Left kidney (tissue), 8 donors: Measurements from ENCODE around the gene CROCC. TPM values are rescaled to one million over a fixed set of nuclear protein-coding genes. Genes with fewer than 3 reads are reported as not detected.
"Not testable (repeated sequence)": the region's sequence is repeated elsewhere in the genome, so short reads cannot be mapped to it uniquely, and the experiment has no call there.

Source experiments
- DNase-seq: peaks from one replicate; pipeline ENCODE4 v3.0.0-alpha.2; 2013
- long read RNA-seq, 8 donors: transcript quantifications; one replicate each; lab custom pipeline, GENCODE V29; 2026
- polyA plus RNA-seq: library from polyadenylated mRNA; unstranded; fragments of 120-200 nt; gene quantifications from one replicate; pipeline ENCODE4 v1.2.1, GENCODE V29; 2013; ENCODE audit not compliant: insufficient read length

Gene CROCC, protein sequence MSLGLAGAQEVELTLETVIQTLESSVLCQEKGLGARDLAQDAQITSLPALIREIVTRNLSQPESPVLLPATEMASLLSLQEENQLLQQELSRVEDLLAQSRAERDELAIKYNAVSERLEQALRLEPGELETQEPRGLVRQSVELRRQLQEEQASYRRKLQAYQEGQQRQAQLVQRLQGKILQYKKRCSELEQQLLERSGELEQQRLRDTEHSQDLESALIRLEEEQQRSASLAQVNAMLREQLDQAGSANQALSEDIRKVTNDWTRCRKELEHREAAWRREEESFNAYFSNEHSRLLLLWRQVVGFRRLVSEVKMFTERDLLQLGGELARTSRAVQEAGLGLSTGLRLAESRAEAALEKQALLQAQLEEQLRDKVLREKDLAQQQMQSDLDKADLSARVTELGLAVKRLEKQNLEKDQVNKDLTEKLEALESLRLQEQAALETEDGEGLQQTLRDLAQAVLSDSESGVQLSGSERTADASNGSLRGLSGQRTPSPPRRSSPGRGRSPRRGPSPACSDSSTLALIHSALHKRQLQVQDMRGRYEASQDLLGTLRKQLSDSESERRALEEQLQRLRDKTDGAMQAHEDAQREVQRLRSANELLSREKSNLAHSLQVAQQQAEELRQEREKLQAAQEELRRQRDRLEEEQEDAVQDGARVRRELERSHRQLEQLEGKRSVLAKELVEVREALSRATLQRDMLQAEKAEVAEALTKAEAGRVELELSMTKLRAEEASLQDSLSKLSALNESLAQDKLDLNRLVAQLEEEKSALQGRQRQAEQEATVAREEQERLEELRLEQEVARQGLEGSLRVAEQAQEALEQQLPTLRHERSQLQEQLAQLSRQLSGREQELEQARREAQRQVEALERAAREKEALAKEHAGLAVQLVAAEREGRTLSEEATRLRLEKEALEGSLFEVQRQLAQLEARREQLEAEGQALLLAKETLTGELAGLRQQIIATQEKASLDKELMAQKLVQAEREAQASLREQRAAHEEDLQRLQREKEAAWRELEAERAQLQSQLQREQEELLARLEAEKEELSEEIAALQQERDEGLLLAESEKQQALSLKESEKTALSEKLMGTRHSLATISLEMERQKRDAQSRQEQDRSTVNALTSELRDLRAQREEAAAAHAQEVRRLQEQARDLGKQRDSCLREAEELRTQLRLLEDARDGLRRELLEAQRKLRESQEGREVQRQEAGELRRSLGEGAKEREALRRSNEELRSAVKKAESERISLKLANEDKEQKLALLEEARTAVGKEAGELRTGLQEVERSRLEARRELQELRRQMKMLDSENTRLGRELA (N-terminal part only)
- polyA plus RNA-seq: 46.7 TPM
- long read RNA-seq, donor 1, partial matches to known transcripts: 203 of 237 reads
- long read RNA-seq, donor 1, other reads (novel, unspliced or antisense): 34 of 237 reads
- long read RNA-seq, donor 2, partial matches to known transcripts: 0 of 99 reads
- long read RNA-seq, donor 2, other reads (novel, unspliced or antisense): 99 of 99 reads
- long read RNA-seq, donor 3, partial matches to known transcripts: 113 of 121 reads
- long read RNA-seq, donor 3, other reads (novel, unspliced or antisense): 8 of 121 reads
- long read RNA-seq, donor 4, partial matches to known transcripts: 33 of 40 reads
- long read RNA-seq, donor 4, other reads (novel, unspliced or antisense): 7 of 40 reads
- long read RNA-seq, donor 5, partial matches to known transcripts: 434 of 995 reads
- long read RNA-seq, donor 5, other reads (novel, unspliced or antisense): 561 of 995 reads
- long read RNA-seq, donor 6, partial matches to known transcripts: 5 of 5 reads
- long read RNA-seq, donor 6, other reads (novel, unspliced or antisense): 0 of 5 reads
- long read RNA-seq, donor 7, partial matches to known transcripts: 5 of 5 reads
- long read RNA-seq, donor 7, other reads (novel, unspliced or antisense): 0 of 5 reads
- long read RNA-seq, donor 8, partial matches to known transcripts: 33 of 52 reads
- long read RNA-seq, donor 8, other reads (novel, unspliced or antisense): 19 of 52 reads

DNA sequence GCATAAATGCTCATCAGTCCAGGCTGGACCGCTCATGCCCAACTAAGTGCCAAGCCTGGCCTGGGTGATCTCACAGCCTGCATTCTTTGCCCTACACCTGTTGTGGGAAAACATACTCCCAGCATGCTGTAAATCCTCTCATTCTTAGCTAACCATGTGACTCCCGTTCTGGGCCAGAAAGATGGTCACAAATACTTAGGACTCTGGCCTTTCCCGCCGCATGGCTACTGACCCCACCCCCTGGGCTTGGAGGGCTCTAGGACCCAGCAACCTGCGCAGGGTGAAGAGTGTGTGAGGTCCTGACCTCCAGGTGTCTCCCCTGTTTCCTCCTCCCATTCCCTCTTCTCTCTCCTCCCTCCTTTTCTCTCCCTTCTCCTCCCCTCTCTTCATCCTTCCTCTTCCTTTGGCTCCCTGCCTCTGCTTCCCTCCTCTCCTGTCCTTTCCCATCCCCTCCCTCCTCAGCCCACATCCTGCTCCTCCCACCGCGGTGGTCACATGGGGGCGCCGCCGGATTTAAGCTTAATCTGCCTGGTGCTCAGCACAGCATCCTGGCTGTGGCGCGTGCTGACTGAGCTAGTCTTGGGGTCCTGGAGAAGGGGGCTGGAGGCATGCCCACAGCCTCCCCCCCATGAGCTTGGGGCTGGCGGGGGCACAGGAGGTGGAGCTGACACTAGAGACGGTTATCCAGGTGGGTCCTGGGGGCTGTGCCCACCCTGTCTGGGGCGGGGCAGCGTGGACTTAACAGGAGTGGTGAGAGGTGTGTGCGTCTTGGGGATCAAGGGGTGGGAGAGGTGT, at the start of gene CROCC:
CROCC (plus strand) TSS at position 541 of the 795 bp plus-strand sequence; CDS start at position 629, 88 bp downstream.
- peak; percentile 88 for DNase-seq

DNA sequence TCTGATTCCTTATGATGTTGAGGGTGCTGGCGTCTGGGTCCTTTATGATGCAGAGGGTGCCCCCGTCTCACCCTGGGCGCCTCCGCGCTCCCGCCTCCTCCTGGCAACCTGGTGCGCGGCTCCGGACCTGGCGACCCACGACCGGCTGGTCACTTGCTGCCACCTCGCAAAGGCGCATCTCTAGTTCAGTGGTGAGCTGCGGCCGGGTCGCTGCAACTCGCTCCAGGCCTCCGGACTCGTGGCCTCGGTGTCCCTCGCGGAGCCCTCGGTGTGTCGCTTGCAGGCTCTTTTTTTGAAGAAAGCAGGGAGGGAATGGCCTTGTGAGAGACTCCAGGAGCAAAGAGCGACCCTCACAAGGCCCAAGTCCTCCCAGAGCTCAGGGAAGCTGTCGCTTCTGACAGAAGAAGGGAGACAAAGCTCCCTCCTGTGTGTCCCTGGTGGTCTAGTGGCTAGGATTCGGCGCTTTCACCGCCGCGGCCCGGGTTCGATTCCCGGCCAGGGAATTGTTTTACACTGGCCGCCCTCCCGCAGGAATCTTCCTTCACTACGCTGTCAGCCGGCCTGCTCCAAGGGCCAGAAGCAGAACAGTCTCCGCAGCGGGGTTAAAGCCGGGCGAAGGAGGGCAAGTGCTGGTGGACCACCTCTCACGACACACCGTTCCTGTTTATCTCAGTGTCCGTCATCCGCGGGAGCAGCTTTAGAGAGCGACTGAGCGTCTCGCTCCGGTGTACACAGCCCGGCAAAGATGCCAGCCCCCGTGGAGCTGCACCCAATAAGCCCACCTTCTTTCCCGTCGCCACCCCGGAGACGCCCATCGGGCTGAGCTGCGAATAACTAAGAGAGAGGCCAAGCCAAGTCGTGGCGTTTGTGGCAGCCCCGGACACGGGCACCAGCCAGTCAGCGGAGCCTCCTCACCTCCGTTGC, 49.3 kb upstream of the CROCC start:
- peak; percentile 80 for DNase-seq

DNA sequence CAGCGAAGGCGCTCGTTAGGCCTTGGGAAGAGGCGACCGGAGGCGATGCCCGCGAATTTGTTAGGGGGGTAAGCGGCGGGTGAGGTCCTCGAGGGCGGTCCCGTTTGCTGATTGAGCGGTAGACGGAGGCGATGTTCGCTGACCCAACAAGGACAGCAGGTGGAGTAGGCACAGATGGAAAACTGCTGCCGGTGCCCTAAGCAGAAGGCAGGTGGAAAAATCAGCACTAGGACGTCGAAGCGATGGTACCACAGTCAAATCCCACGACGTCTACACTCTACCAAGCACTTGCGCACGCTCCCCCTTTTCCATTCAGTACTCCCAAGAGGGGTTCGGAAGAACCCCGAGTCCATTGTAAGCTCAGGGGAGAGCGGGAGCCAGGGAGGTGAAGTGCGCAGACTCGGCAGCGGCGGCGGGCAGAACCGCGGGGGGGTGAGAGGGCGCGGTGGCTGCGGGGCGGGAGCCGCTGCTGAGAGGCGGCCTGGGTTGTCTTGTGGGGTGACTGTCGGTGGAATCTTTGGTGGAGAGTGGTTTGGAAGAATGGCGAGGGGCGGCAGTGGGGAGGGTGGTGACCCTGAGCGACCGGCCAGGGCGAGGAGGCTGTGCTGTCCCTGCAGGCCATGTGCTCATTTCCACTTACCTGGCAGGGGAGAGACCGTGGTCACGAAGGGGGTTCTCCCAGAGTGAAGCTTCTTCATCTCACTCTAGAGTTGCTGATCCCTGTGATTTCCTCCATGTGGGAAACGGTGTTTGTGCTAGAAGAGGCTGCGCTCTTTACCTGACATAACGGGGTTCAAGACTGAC, 48.5 kb upstream of the CROCC start:
- peak; percentile 73 for DNase-seq

DNA sequence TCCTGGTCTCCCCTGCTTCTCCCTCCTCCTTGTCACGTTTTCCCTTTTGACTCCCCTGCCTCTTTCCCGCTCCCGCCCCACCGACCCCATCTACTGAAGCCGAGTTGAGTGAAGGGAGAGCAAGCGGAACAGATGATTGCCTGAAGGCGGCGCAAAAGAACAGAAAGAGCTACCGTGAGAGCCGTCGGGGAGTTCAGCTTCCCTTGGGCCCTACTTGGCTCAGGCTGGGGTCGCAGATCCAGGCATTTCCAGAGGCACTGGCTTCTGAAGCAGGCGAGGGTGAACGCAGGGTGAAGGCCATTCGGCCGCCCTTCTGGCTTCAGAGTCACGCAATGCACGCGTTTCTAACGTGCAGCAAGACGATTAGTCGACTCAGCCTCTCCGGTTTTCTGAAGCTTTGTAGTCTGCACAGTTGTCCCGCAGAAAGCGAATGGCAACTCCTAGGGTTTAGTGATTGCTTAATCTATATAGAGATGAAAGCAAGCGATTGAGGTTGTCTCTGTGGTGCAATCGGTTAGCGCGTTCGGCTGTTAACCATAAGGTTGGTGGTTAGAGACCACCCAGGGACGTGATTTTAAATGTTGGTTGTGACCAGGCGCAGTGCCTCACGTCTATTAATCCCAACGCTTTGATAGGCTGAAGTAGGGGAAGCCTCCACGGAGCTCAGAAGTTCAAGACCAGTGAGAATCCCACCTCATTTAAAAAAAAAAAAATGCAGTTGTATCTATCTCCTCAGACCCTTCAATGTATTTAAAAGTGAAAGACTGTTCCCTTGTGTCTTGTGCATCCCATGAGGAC, 46.6 kb upstream of the CROCC start:
- not testable (repeated sequence) for DNase-seq

DNA sequence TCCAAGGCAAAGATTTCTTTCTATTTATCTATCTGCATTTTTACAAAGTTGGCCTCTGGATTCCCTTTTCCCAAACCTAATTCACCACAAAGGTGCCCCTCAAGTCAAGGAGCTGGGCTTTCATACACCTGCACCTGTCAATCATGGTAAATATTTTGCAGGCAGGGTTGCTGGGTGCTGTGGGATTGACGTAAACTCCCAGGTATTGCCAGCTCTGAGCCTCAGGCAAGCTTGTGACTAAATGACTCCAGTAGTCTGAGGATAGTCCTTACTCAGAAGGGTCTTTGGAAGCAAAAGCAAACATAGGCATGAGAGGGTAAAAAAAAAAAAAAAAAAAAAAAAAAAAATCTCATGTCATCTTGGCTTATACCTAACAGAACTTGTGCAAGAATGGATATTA, 40.0 kb upstream of the CROCC start:
- not testable (repeated sequence) for DNase-seq

DNA sequence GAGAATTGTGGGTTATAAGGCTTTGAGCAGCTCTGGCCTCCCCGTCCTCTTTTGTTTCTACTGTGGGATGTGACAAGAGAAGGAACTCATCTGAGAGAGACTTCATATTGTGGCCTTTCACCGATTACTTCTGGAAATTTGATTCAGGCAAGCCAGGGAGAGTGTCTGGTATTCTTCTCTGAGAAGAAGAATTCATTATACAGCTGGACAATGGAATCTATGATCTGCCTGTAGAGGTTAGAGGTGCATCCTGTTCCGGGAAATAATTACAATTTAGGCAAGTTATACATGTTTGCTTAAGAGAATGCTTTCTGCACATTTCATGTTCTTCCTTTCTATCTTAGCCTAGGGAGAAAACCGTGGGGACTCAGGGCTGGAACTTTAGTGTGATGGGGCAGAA, 38.7 kb upstream of the CROCC start:
- DNase-seq: peak; percentile 43

DNA sequence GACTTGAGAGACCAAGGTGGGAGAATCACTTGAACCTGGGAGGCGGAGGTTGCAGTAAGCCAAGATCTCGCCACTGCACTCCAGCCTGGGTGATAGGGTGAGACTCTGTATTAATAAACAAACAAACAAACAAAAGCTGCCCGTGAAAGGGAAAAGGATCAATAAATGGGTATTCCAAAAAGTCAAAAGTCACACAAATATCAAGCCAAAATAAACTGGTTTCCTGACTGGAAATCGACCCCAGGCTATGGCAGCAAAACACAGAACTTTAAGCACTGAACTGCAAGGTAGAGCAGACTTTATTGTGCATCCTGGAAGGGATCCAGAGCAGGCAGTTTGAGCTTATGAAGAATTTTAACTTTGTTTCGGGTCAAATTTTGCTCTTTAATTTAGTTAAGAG, 37.2 kb upstream of the CROCC start:
- not testable (repeated sequence) for DNase-seq

DNA sequence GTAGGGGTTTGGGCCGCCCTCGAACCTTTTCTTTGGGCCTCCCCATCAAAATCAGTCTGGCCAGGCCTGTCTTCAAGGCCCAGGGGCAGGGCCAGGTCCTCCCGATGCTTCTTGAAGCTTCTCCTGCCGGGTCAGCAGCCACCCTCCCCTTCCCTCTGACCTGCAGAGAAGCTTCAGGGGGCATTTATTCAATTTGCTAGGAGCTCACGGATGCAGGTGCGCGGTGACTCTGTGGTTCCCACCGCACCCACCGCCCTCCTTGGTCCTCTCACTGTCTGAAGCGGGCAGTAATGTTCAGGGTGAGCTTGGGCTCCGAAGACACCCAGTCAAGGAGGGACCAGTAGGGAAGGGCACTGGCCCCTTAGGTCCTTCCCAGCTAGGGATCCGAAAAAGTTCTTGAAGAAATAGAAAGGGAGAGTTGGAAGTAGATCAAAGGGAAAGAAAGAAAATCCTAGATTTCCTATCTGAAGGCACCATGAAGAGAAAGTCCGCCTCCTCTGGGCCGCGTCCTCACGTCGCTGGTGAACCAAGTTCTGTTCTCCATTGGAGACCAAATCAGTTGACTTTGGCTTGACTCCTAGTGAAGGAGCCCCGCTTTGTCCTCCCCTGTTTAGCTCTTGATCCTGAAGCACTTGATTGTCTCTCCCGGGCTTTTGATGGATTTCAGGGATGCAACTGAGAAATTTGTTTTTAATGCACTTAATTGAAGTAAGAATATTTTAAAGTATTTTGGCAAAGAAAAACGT, 34.7 kb upstream of the CROCC start:
- DNase-seq: no peak

DNA sequence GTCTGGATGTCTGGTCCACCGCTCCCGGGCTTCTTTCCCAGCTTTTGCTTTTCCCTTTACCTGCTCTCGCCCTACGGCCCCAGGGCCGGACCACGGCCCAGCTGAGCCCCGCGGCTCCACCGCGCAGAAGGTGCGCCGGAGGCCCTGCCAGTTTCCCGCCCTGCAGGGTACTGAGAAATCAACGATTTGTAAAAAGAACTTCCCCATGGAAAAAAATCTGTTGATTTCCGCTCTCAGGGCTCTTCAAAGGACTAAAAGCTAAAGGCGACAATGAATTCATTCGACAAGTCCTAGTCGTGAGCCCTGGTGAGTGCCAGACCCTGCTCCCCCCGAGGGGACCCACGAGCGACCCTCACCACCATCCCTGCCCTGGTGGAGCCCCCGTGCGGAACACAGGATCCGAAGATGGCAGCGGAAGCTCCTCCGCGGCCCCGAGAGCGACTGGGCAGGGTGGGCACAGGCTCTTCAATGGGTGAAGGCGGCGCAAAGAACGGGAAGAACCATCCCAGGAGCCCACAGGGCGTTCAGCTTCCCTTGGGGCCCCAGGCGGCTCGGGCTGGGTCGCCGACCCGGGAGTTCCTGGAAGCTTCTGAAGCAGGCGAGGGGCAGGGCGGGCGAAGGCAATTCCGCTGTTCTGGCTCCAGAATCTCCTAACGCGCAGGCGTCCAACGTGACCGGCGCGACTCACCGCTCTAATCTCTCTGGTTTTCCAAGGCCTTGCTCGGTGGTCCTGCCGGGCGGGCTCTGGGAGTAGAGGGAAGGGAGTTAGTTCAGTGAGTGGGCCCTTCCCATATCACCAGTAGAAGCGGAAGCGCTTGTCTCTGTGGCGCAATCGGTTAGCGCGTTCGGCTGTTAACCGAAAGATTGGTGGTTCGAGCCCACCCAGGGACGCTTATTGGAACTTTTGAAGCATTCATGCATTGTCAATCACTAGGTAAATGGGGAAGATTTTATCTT, 32.6 kb upstream of the CROCC start:
- DNase-seq: peak; percentile 90

DNA sequence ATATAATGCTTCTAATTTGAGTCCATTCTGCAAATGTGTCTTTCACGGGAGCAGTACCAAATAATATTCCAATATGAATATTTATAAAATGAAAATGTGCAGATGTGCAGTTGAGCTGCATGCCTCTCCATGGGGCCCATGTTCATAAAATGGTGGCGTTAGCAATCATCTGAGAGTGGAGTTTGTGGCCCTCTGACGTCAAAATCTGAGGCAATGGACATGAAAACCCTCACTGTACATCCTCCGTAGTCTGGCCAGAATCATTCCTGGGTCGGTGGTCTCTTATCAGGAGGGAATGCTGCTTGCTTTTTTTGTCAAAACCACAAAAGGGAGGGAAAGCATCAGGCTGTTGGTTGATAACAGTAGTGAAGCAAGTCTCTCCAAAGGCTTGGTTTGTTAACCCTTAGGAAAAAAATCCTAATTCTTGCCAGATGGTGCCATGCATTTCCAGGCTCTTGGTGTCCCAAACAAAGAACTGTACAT, 31.2 kb upstream of the CROCC start:
- DNase-seq: not testable (repeated sequence)

DNA sequence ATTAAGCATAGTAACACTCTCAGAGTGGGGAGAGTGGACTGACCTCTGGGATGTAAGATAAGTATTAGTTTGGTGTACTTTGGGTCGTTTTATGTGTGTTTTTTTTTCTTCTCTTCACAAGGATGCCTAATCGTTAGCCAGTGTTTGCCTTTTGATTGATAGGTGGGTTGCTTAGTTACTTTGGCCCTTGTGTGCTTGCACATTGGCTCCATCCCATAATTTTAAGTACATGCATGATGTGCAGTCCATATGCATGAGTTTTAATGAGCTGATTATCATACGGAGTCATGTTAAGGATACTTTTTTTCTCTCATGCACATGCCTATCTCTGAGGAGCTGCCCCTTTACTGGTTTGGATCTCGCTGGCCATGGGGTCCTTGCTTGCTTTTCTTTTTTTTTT, 30.7 kb upstream of the CROCC start:
- not testable (repeated sequence) for DNase-seq

DNA sequence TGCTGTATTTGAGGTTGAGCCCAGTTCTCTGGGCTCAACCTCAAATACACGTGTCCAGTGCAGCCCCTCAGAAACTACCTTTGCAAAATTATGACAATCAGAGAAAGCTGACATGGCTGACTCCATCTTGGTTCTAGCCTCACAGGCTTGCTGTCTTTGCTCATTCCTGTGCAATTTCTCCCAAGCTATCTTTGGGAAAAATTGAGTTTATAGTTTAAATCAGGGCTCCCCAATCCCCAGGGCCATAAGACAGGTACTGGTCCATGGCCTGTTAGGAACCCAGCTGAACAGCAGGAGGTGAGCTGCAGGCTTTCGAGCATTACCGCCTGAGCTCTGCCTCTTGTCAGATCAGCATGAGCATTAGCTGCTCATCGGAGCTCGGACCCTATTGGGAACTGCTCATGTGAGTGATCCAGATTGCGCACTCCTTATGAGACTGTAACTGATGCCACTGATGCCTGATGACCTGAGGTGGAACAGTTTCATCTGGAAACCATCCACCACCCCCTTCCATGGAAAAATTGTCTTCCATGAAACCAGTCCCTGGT, 28.7 kb upstream of the CROCC start:
- DNase-seq: not testable (repeated sequence)

DNA sequence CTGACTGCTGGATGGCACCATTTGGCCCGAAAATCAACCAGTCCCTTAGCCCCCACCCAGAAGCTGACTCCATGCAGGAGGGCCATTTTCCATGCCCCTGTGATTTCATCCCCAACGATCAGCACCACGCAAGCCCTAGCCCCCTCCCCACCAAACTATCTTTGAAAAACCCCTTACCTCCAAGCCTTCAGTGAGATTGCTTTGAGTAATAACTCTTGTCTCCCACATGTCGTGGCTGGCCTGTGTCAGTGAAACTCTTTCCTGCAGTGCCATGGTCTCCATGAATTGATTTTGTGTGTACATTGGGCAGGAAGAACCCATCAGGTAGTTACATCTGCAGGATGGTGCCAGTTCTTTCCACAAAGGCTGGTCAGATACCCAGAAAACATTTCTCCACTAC, 27.9 kb upstream of the CROCC start:
- not testable (repeated sequence) for DNase-seq

DNA sequence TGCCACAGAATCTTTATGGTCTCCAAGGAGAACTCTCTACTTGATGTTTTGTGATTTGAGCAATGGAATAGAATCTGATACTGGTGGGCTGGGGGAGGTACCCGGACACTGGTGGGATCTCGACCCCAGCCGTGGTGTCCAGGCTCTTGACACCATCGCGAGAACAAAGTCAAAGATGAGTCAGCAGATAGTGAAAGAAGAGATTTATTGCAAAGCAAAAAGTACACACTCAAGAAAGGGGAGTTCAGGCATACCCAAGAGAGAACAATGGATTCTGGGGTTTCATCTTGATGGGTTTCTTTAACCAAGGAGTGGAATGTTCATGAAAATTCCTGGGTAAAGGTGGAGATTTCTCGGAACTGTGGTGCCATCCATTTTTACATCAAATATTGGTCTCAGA, 27.4 kb upstream of the CROCC start:
- DNase-seq: not testable (repeated sequence)
